ENCODE results near the gene PALMD. TPM values are rescaled to one million over a fixed set of nuclear protein-coding genes. Genes with fewer than 3 reads are reported as not detected.

The PALMD gene
- total RNA-seq, 2 experiments from 2014 or later, result not detected

DNA sequence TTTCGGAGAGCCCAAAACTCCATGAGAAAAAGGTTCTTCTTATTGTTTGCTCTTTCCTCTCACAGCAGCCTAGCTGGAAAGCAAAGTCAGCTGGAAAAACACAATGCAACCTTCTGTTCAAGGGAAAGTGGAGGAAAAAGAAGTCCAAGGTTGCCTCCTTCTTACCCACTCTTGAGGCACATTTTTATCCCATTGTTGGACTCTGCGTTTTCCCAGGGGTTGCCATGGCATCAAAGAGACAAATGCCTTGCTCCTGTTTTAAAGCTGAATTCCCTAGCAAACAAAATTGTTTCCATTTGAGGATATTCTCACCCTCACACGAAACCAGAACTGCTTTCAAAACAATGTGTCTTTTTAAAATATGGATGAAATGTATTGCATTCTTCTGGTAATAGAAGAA, 45.1 kb upstream of the PALMD start:
- H3K27ac ChIP-seq (ENCODE audit: low read depth in 1 of 2, low read length in 2 of 2), result no peak overlapping the region
- H3K36me3 Mint-ChIP-seq (ENCODE audit: low read depth), result no peaks in the 10 kb centered on the region
- CTCF ChIA-PET, result no interaction called here
- TF ChIP-seq, protein P1, sequence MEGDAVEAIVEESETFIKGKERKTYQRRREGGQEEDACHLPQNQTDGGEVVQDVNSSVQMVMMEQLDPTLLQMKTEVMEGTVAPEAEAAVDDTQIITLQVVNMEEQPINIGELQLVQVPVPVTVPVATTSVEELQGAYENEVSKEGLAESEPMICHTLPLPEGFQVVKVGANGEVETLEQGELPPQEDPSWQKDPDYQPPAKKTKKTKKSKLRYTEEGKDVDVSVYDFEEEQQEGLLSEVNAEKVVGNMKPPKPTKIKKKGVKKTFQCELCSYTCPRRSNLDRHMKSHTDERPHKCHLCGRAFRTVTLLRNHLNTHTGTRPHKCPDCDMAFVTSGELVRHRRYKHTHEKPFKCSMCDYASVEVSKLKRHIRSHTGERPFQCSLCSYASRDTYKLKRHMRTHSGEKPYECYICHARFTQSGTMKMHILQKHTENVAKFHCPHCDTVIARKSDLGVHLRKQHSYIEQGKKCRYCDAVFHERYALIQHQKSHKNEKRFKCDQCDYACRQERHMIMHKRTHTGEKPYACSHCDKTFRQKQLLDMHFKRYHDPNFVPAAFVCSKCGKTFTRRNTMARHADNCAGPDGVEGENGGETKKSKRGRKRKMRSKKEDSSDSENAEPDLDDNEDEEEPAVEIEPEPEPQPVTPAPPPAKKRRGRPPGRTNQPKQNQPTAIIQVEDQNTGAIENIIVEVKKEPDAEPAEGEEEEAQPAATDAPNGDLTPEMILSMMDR (IDR thresholded peaks at IDR 0.05), result no peak
- no peak for DNase-seq
- no peak for ATAC-seq (ENCODE audit: poor library complexity)
- no peaks in the 10 kb centered on the region for H3K36me3 ChIP-seq (ENCODE audit: insufficient read depth, low read length)
- no peak overlapping the region for H3K27ac Mint-ChIP-seq
- H3K27me3 ChIP-seq (ENCODE audit: control insufficient read depth in 1 of 2, insufficient read depth in 2 of 2, low read length in 2 of 2), result no peaks in the 10 kb centered on the region
- H3K9me3 ChIP-seq (ENCODE audit: control insufficient read depth in 1 of 2, insufficient read depth in 1 of 2, low read length in 2 of 2), result no peaks in the 10 kb centered on the region
- POLR2A ChIA-PET, result no interaction called here
- no peaks in the 10 kb centered on the region for H3K27me3 Mint-ChIP-seq
- no peak overlapping the region for H3K4me3 Mint-ChIP-seq
- intact Hi-C loops (cut with DNase I, micrococcal nuclease), result no loop called here
- no peak overlapping the region for H3K4me3 ChIP-seq (ENCODE audit: low read length)
- no peaks in the 10 kb centered on the region for H3K9me3 Mint-ChIP-seq
- no peaks in the 10 kb centered on the region for H3K4me1 ChIP-seq (ENCODE audit: insufficient read depth, low read length)
- no peaks in the 10 kb centered on the region for H3K4me1 Mint-ChIP-seq (ENCODE audit: low read depth)

DNA sequence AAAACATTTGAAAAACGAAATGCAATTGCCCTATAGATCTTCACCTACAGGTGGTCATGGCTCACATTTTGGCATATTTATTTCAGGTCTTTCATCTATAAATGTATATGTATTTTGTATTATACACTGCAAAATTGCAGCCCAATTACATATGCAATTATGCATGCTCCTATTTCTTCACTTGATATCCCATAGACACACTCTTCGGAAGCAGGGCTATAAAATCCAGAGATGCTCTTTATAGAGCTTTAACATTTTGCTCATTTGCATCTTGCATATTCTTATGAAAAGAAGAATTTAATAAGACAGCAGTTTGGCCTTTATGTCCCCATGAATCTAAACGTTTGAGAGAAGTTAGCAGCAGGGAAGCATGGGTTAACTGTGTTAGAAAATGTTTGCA, 44.7 kb upstream of the PALMD start:
- no peak overlapping the region for H3K4me3 Mint-ChIP-seq
- H3K4me1 Mint-ChIP-seq (ENCODE audit: low read depth), result no peaks in the 10 kb centered on the region
- intact Hi-C loops (cut with DNase I, micrococcal nuclease), result no loop called here
- CTCF ChIA-PET, result no interaction called here
- POLR2A ChIA-PET, result no interaction called here
- DNase-seq (no peak), ATAC-seq (ENCODE audit: poor library complexity) (no peak)
- no peak overlapping the region for H3K27ac Mint-ChIP-seq
- Histone ChIP-seq H3K27me3 (ENCODE audit: control insufficient read depth in 1 of 2, insufficient read depth in 2 of 2, low read length in 2 of 2) (no peaks in the 10 kb centered on the region), H3K4me1 (ENCODE audit: insufficient read depth, low read length) (no peaks in the 10 kb centered on the region), H3K36me3 (ENCODE audit: insufficient read depth, low read length) (no peaks in the 10 kb centered on the region), H3K9me3 (ENCODE audit: control insufficient read depth in 1 of 2, insufficient read depth in 1 of 2, low read length in 2 of 2) (no peaks in the 10 kb centered on the region), H3K4me3 (ENCODE audit: low read length) (no peak overlapping the region), H3K27ac (ENCODE audit: low read depth in 1 of 2, low read length in 2 of 2) (no peak overlapping the region)
- TF ChIP-seq, protein P1 (IDR thresholded peaks at IDR 0.05), result no peak
- H3K27me3 Mint-ChIP-seq, result no peaks in the 10 kb centered on the region
- no peaks in the 10 kb centered on the region for H3K36me3 Mint-ChIP-seq (ENCODE audit: low read depth)
- no peaks in the 10 kb centered on the region for H3K9me3 Mint-ChIP-seq

GRCh38 chr1:99601709-99602403, 44.1 kb upstream of the PALMD start:
- Mint-ChIP-seq H3K27me3 (no peaks in the 10 kb centered on the region), H3K36me3 (ENCODE audit: low read depth) (no peaks in the 10 kb centered on the region), H3K4me3 (no peak overlapping the region), H3K27ac (no peak overlapping the region), H3K9me3 (no peaks in the 10 kb centered on the region), H3K4me1 (ENCODE audit: low read depth) (no peaks in the 10 kb centered on the region)
- DNase-seq (no peak), ATAC-seq (ENCODE audit: poor library complexity) (no peak)
- Histone ChIP-seq H3K9me3 (ENCODE audit: control insufficient read depth in 1 of 2, insufficient read depth in 1 of 2, low read length in 2 of 2) (no peaks in the 10 kb centered on the region), H3K4me3 (ENCODE audit: low read length) (no peak overlapping the region), H3K27ac (ENCODE audit: low read depth in 1 of 2, low read length in 2 of 2) (no peak overlapping the region), H3K27me3 (ENCODE audit: control insufficient read depth in 1 of 2, insufficient read depth in 2 of 2, low read length in 2 of 2) (no peaks in the 10 kb centered on the region), H3K36me3 (ENCODE audit: insufficient read depth, low read length) (no peaks in the 10 kb centered on the region), H3K4me1 (ENCODE audit: insufficient read depth, low read length) (no peaks in the 10 kb centered on the region)
- TF ChIP-seq, protein P1 (IDR thresholded peaks at IDR 0.05), result no peak
- ChIA-PET CTCF (no interaction called here), POLR2A (no interaction called here)
- intact Hi-C loops (cut with DNase I, micrococcal nuclease), result no loop called here

All from CD4-positive, alpha-beta T cell (primary cell).